Stimulated activated naive CD8-positive, alpha-beta T cell treated with anti-CD3 and anti-CD28 coated beads, Interleukin-15, Interleukin-2, amounts not matched to agents 100 ng/mL and 50 ng/mL, for 24 hours (primary cell): Measurements from ENCODE around the gene GALNT17.

Experiments
- H3K27ac Mint-ChIP-seq: one replicate; pipeline ENCODE4 v1.8.0; 2021; ENCODE audit warnings: mild to moderate bottlenecking, mixed read lengths
- H3K27me3 Mint-ChIP-seq: one replicate; pipeline ENCODE4 v1.8.0; 2021; ENCODE audit warnings: mixed read lengths
- H3K36me3 Mint-ChIP-seq: one replicate; pipeline ENCODE4 v1.8.0; 2021; ENCODE audit warnings: low read depth, mixed read lengths
- H3K4me1 Mint-ChIP-seq: one replicate; pipeline ENCODE4 v1.8.0; 2021; ENCODE audit warnings: low read depth, mixed read lengths
- H3K4me3 Mint-ChIP-seq: one replicate; pipeline ENCODE4 v1.8.0; 2021; ENCODE audit warnings: mild to moderate bottlenecking, mixed read lengths
- H3K9me3 Mint-ChIP-seq: one replicate; pipeline ENCODE4 v1.8.0; 2021; ENCODE audit warnings: mixed read lengths

The GALNT17 gene

GRCh38 chr7:71132127-71132376, at the start of gene GALNT17:
Gene GALNT17 (plus strand): TSS chr7:71132144.
- no peaks in the 10 kb centered on the region for H3K4me1 Mint-ChIP-seq

GRCh38 chr7:71095266-71095860, 36.6 kb upstream of the GALNT17 start:
- no peak overlapping the region for H3K27ac Mint-ChIP-seq
- no peaks in the 10 kb centered on the region for H3K4me1 Mint-ChIP-seq
- H3K9me3 Mint-ChIP-seq, result peaks cover 24% of the 10 kb centered on the region
- no peaks in the 10 kb centered on the region for H3K36me3 Mint-ChIP-seq
- no peak overlapping the region for H3K4me3 Mint-ChIP-seq
- no peaks in the 10 kb centered on the region for H3K27me3 Mint-ChIP-seq

More at GRCh38 chr7:71132127-71132376, at the start of gene GALNT17:
- peaks cover 3% of the 10 kb centered on the region for H3K9me3 Mint-ChIP-seq
- no peaks in the 10 kb centered on the region for H3K36me3 Mint-ChIP-seq
- H3K27me3 Mint-ChIP-seq, result peaks cover 32% of the 10 kb centered on the region
- H3K27ac Mint-ChIP-seq, result no peak within 1 kb of the TSS
- H3K4me3 Mint-ChIP-seq, result no peak within 1 kb of the TSS

- Mint-ChIP-seq H3K4me3 (no peak overlapping the region), H3K4me1 (no peaks in the 10 kb centered on the region), H3K36me3 (no peaks in the 10 kb centered on the region), H3K27me3 (no peaks in the 10 kb centered on the region), H3K9me3 (peaks cover 19% of the 10 kb centered on the region), H3K27ac (no peak overlapping the region)
These were observed 35.6 kb upstream of the GALNT17 start for GRCh38 chr7:71096351-71096750.

- H3K4me3 Mint-ChIP-seq, result no peak overlapping the region
- H3K27me3 Mint-ChIP-seq, result no peaks in the 10 kb centered on the region
- no peaks in the 10 kb centered on the region for H3K4me1 Mint-ChIP-seq
- no peaks in the 10 kb centered on the region for H3K36me3 Mint-ChIP-seq
- peaks cover 19% of the 10 kb centered on the region for H3K9me3 Mint-ChIP-seq
- H3K27ac Mint-ChIP-seq, result no peak overlapping the region
These were observed 25.7 kb upstream of the GALNT17 start for GRCh38 chr7:71106226-71106625.

- no peaks in the 10 kb centered on the region for H3K4me1 Mint-ChIP-seq
- H3K9me3 Mint-ChIP-seq, result peaks cover 29% of the 10 kb centered on the region
- H3K4me3 Mint-ChIP-seq, result no peak overlapping the region
- no peaks in the 10 kb centered on the region for H3K27me3 Mint-ChIP-seq
- no peak overlapping the region for H3K27ac Mint-ChIP-seq
- H3K36me3 Mint-ChIP-seq, result no peaks in the 10 kb centered on the region
These were observed 19.5 kb upstream of the GALNT17 start for GRCh38 chr7:71112436-71112835.

GRCh38 chr7:71120096-71120495, 11.8 kb upstream of the GALNT17 start:
- Mint-ChIP-seq H3K4me3 (no peak overlapping the region), H3K27ac (no peak overlapping the region), H3K36me3 (no peaks in the 10 kb centered on the region), H3K4me1 (no peaks in the 10 kb centered on the region), H3K27me3 (no peaks in the 10 kb centered on the region), H3K9me3 (peaks cover 16% of the 10 kb centered on the region)

- Mint-ChIP-seq H3K4me1 (no peaks in the 10 kb centered on the region), H3K27me3 (peaks cover 28% of the 10 kb centered on the region), H3K27ac (no peak overlapping the region), H3K4me3 (no peak overlapping the region), H3K9me3 (peaks cover 6% of the 10 kb centered on the region), H3K36me3 (no peaks in the 10 kb centered on the region)
These were observed 2.8 kb upstream of the GALNT17 start for GRCh38 chr7:71129126-71129525.

GRCh38 chr7:71130031-71130679, 1.8 kb upstream of the GALNT17 start:
- peaks cover 32% of the 10 kb centered on the region for H3K27me3 Mint-ChIP-seq
- no peaks in the 10 kb centered on the region for H3K4me1 Mint-ChIP-seq
- H3K27ac Mint-ChIP-seq, result no peak overlapping the region

GRCh38 chr7:71131256-71132126, 453 bp upstream of the GALNT17 start:
- H3K9me3 Mint-ChIP-seq, result peaks cover 3% of the 10 kb centered on the region
- no peaks in the 10 kb centered on the region for H3K36me3 Mint-ChIP-seq
- H3K27me3 Mint-ChIP-seq, result peaks cover 32% of the 10 kb centered on the region
- no peaks in the 10 kb centered on the region for H3K4me1 Mint-ChIP-seq
- no peak overlapping the region for H3K27ac Mint-ChIP-seq
- no peak overlapping the region for H3K4me3 Mint-ChIP-seq

More at GRCh38 chr7:71130031-71130679, 1.8 kb upstream of the GALNT17 start:
- Mint-ChIP-seq H3K36me3 (no peaks in the 10 kb centered on the region), H3K9me3 (peaks cover 3% of the 10 kb centered on the region), H3K4me3 (no peak overlapping the region)

- Mint-ChIP-seq H3K9me3 (no peaks in the 10 kb centered on the region), H3K36me3 (no peaks in the 10 kb centered on the region), H3K4me3 (no peak overlapping the region), H3K4me1 (no peaks in the 10 kb centered on the region), H3K27me3 (peaks cover 32% of the 10 kb centered on the region), H3K27ac (no peak overlapping the region)
These were observed 660 bp downstream of the GALNT17 start for GRCh38 chr7:71132377-71133231.

- H3K4me3 Mint-ChIP-seq, result no peak overlapping the region
- H3K27me3 Mint-ChIP-seq, result peaks cover 32% of the 10 kb centered on the region
- H3K36me3 Mint-ChIP-seq, result no peaks in the 10 kb centered on the region
- H3K27ac Mint-ChIP-seq, result no peak overlapping the region
- peaks cover 3% of the 10 kb centered on the region for H3K9me3 Mint-ChIP-seq
- no peaks in the 10 kb centered on the region for H3K4me1 Mint-ChIP-seq
These were observed 1.3 kb downstream of the GALNT17 start for GRCh38 chr7:71133232-71133622.

- Mint-ChIP-seq H3K4me1 (no peaks in the 10 kb centered on the region), H3K27ac (no peak overlapping the region), H3K27me3 (peaks cover 32% of the 10 kb centered on the region), H3K9me3 (peaks cover 4% of the 10 kb centered on the region), H3K4me3 (no peak overlapping the region), H3K36me3 (no peaks in the 10 kb centered on the region)
These were observed 1.9 kb downstream of the GALNT17 start for GRCh38 chr7:71133856-71134255.

GRCh38 chr7:71135116-71135515, 3.2 kb downstream of the GALNT17 start:
- H3K27ac Mint-ChIP-seq, result no peak overlapping the region
- peaks cover 4% of the 10 kb centered on the region for H3K9me3 Mint-ChIP-seq
- no peaks in the 10 kb centered on the region for H3K4me1 Mint-ChIP-seq
- H3K36me3 Mint-ChIP-seq, result no peaks in the 10 kb centered on the region
- H3K4me3 Mint-ChIP-seq, result no peak overlapping the region
- peaks cover 26% of the 10 kb centered on the region for H3K27me3 Mint-ChIP-seq

GRCh38 chr7:71135663-71136062, 3.7 kb downstream of the GALNT17 start:
- Mint-ChIP-seq H3K4me1 (no peaks in the 10 kb centered on the region), H3K9me3 (peaks cover 4% of the 10 kb centered on the region), H3K27ac (no peak overlapping the region), H3K4me3 (no peak overlapping the region), H3K36me3 (no peaks in the 10 kb centered on the region), H3K27me3 (peaks cover 21% of the 10 kb centered on the region)

GRCh38 chr7:71137479-71137878, 5.5 kb downstream of the GALNT17 start:
- Mint-ChIP-seq H3K27me3 (peaks cover 16% of the 10 kb centered on the region), H3K4me1 (no peaks in the 10 kb centered on the region), H3K36me3 (no peaks in the 10 kb centered on the region), H3K4me3 (no peak overlapping the region), H3K9me3 (peaks cover 8% of the 10 kb centered on the region), H3K27ac (no peak overlapping the region)
